Neural cell (in vitro differentiated cells): ENCODE measurements around the gene TRIM44.

Experiments
- EZH2 ChIP-seq: fragments of 200-600, 300-800 bp; shearing (Covaris generic), sonication (generic); IDR thresholded peaks from 2 replicates; pipeline ENCODE4 v1.6.1; 2014; ENCODE audit warnings: antibody characterized with exemption, low read length, borderline replicate concordance, mild to moderate bottlenecking; ENCODE audit not compliant: insufficient read depth, poor library complexity, severe bottlenecking
- MXI1 ChIP-seq: fragments of 450-650 bp; conservative IDR thresholded peaks from 2 replicates; pipeline ENCODE4 v1.6.1; 2014; ENCODE audit warnings: antibody characterized with exemption, mild to moderate bottlenecking; ENCODE audit not compliant: poor library complexity, severe bottlenecking
- POLR2AphosphoS5 ChIP-seq: IDR thresholded peaks from 2 replicates; pipeline ENCODE4 v1.6.1; 2012
- RAD21 ChIP-seq: fragments of 450-650 bp; conservative IDR thresholded peaks from 2 replicates; pipeline ENCODE4 v1.6.1; 2014; ENCODE audit warnings: antibody characterized with exemption, mild to moderate bottlenecking, moderate library complexity
- REST ChIP-seq: IDR thresholded peaks from 2 replicates; pipeline ENCODE4 v1.6.1; 2012; ENCODE audit warnings: borderline replicate concordance
- SMC3 ChIP-seq: fragments of 450-650 bp; conservative IDR thresholded peaks from 2 replicates; pipeline ENCODE4 v1.6.1; 2014; ENCODE audit warnings: antibody characterized with exemption, mild to moderate bottlenecking, moderate library complexity; ENCODE audit not compliant: poor library complexity
- TAF1 ChIP-seq: IDR thresholded peaks from 2 replicates; pipeline ENCODE4 v1.6.1; 2012; ENCODE audit warnings: low read depth
- TF ChIP-seq, protein P1 (sequence below): fragments of 450-650 bp; IDR thresholded peaks from 2 replicates; pipeline ENCODE4 v1.5.1; 2014; ENCODE audit warnings: antibody characterized with exemption, mild to moderate bottlenecking, moderate library complexity; ENCODE audit not compliant: poor library complexity, severe bottlenecking

- TF ChIP-seq, protein P1, sequence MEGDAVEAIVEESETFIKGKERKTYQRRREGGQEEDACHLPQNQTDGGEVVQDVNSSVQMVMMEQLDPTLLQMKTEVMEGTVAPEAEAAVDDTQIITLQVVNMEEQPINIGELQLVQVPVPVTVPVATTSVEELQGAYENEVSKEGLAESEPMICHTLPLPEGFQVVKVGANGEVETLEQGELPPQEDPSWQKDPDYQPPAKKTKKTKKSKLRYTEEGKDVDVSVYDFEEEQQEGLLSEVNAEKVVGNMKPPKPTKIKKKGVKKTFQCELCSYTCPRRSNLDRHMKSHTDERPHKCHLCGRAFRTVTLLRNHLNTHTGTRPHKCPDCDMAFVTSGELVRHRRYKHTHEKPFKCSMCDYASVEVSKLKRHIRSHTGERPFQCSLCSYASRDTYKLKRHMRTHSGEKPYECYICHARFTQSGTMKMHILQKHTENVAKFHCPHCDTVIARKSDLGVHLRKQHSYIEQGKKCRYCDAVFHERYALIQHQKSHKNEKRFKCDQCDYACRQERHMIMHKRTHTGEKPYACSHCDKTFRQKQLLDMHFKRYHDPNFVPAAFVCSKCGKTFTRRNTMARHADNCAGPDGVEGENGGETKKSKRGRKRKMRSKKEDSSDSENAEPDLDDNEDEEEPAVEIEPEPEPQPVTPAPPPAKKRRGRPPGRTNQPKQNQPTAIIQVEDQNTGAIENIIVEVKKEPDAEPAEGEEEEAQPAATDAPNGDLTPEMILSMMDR, result no peak
- TF ChIP-seq POLR2AphosphoS5 (no peak), SMC3 (no peak), REST (no peak), MXI1 (no peak), EZH2 (no peak), RAD21 (no peak), TAF1 (no peak)
Observed at GRCh38 chr11:35861191-35861590, 198.6 kb downstream of the TRIM44 start.
